ENCODE measurements around the gene HMGXB4. TPM values are rescaled to one million over a fixed set of nuclear protein-coding genes. Genes with fewer than 3 reads are reported as not detected.

HMGXB4 gene
- total and polyA plus RNA-seq, 2 of the 4 experiments (the other 2 are of a cell fraction), result 11.8 to 18.5 TPM

- BruUV-seq (replicated peaks), result no TSS peak
- Histone ChIP-seq H3K14ac (replicated peaks; ENCODE audit: low read depth, low read length) (peak overlapping the region; percentile 25; the same call in 1 of the 2 replicates), H3K9ac (ENCODE audit: low read depth, low read length) (no peak overlapping the region), H4K8ac (ENCODE audit: low read depth in 2 of 2, low read length in 2 of 2) (peak overlapping the region in 1 of 2 experiments; percentile 14; a peak in 2 of 4 replicates), H2BK20ac (ENCODE audit: low read depth, low read length) (no peak overlapping the region), H2BK15ac (ENCODE audit: low read depth, low read length) (peak overlapping the region; percentile 48; the same call in 1 of the 3 replicates), H3K27me3 (ENCODE audit: control insufficient read depth, insufficient read depth, low read length) (no peaks in the 10 kb centered on the region), H4K5ac (ENCODE audit: low read depth, low read length) (no peak overlapping the region), H3K36me3 (ENCODE audit: control insufficient read depth, insufficient read depth, low read length) (peaks cover 11% of the 10 kb centered on the region; the same call in 1 of the 2 replicates), H3K27ac (ENCODE audit: insufficient read depth, low read length) (no peak overlapping the region), H3K4me2 (ENCODE audit: low read depth, low read length) (no peak overlapping the region), H3K9me1 (ENCODE audit: insufficient read depth, low read length) (peaks cover 33% of the 10 kb centered on the region), H2AK9ac (replicated peaks; ENCODE audit: low read depth, low read length, poor library complexity) (peak overlapping the region; percentile 23), H2BK5ac (ENCODE audit: low read depth, low read length, poor library complexity, severe bottlenecking) (peak overlapping the region; percentile 25), H3K79me1 (ENCODE audit: low read depth in 1 of 2, low read length in 2 of 2) (peaks cover 19 to 88% of the 10 kb centered on the region in 2 experiments; a peak in 3 of 4 replicates), H3K4me1 (ENCODE audit: control insufficient read depth, insufficient read depth, low read length) (peaks cover 18% of the 10 kb centered on the region), H2AK5ac (ENCODE audit: low read depth, low read length) (peak overlapping the region; percentile 54), H3K18ac (ENCODE audit: low read depth, low read length) (no peak overlapping the region), H3K4me3 (ENCODE audit: insufficient read depth, low read depth, low read length) (no peak overlapping the region), H2AFZ (replicated peaks; ENCODE audit: low read length, poor library complexity) (peak overlapping the region; percentile 24), H2BK120ac (ENCODE audit: low read depth, low read length) (peak overlapping the region; percentile 32; the same call in 1 of the 2 replicates), H3K9me3 (ENCODE audit: control insufficient read depth, insufficient read depth, low read length) (no peaks in the 10 kb centered on the region), H3K23ac (ENCODE audit: low read depth, low read length) (peak overlapping the region; percentile 45; the same call in 1 of the 2 replicates), H4K91ac (ENCODE audit: insufficient read depth, low read depth, low read length) (no peak overlapping the region), H3K56ac (ENCODE audit: extremely low read depth, insufficient read depth, low read length) (no peak overlapping the region), H4K20me1 (ENCODE audit: insufficient read depth, low read length) (peaks cover 71% of the 10 kb centered on the region), H3K4ac (ENCODE audit: low read depth, low read length) (peak overlapping the region; percentile 46; the same call in 1 of the 2 replicates)
- peak; percentile 65 for ATAC-seq (ENCODE audit: low read depth)
- intact Hi-C loops (cut with micrococcal nuclease) (no loop called here), in situ Hi-C loops (cut with MboI; ENCODE audit: low sequenced_read_pairs) (loop anchor here (25.0 kb wide), 1 partner anchor 1199 kb away; the partner anchor contains the start of gene FOXRED2), dilution Hi-C loops (cut with HindIII; ENCODE audit: low sequenced_read_pairs, unreplicated experiment) (no loop called here)
- ChIA-PET CTCF (no interaction called here), POLR2A (ENCODE audit: unreplicated experiment) (no interaction called here)
- DNase-seq, result peak; percentile 96
- 16% methylated on average over 5 of the region's 14 CpGs; no CpG with 5 or more reads in 1 of the 2 experiments for WGBS, 2 experiments (ENCODE audit: extremely low coverage in 2 of 2, insufficient read length in 1 of 2)
- TF ChIP-seq USF2 (IDR thresholded peaks at IDR 0.05; ENCODE audit: low read depth, low read length), result no peak
- no peak for TF ChIP-seq RFX5 (IDR thresholded peaks at IDR 0.05; ENCODE audit: low read depth, low read length)
- no peak for TF ChIP-seq SMC3 (IDR thresholded peaks at IDR 0.05; ENCODE audit: low read depth, low read length)
- TF ChIP-seq CEBPB (IDR thresholded peaks at IDR 0.05; ENCODE audit: low read depth, low read length), result peak; percentile 56; the same call in 1 of the 2 replicates
- TF ChIP-seq POLR2A (IDR thresholded peaks at IDR 0.05; ENCODE audit: low read depth, low read length), result 0 out of 2 replicates have a peak, but pooled peaks have one; percentile 14
- peak; percentile 86 for TF ChIP-seq FOS (IDR thresholded peaks at IDR 0.05; ENCODE audit: low read depth, low read length)
- TF ChIP-seq MXI1 (IDR thresholded peaks at IDR 0.05; ENCODE audit: borderline replicate concordance, low read depth, low read length), result 0 out of 2 replicates have a peak, but pooled peaks have one; percentile 15
- no peak for TF ChIP-seq RAD21 (IDR thresholded peaks at IDR 0.05; ENCODE audit: low read length)
- TF ChIP-seq CTCF (conservative IDR thresholded peaks at IDR 0.05; ENCODE audit: low read depth, low read length), result no peak
- TF ChIP-seq CHD1 (IDR thresholded peaks at IDR 0.05; ENCODE audit: low read depth, low read length), result no peak
- TF ChIP-seq MAFK (IDR thresholded peaks at IDR 0.05; ENCODE audit: low read depth, low read length), result no peak
- TF ChIP-seq NFE2L2 (IDR thresholded peaks at IDR 0.05; ENCODE audit: low read depth, low read length), result peak; percentile 59
- TF ChIP-seq MAZ (IDR thresholded peaks at IDR 0.05; ENCODE audit: borderline replicate concordance, low read depth, low read length), result no peak
- TF ChIP-seq RCOR1 (IDR thresholded peaks at IDR 0.05; ENCODE audit: insufficient replicate concordance, low read length), result no peak
Observed at GRCh38 chr22:35313311-35314121, 56.2 kb downstream of the HMGXB4 start.

All from IMR-90 (cell line).